Bronchial epithelial cell (primary cell): ENCODE data around the gene PPP2R5D. TPM values are rescaled to one million over a fixed set of nuclear protein-coding genes. Genes with fewer than 3 reads are reported as not detected.
"Not testable (repeated sequence)": the region's sequence is repeated elsewhere in the genome, so short reads cannot be mapped to it uniquely, and the experiment has no call there.

ENCODE experiments used
- DNase-seq: peaks from one replicate; pipeline ENCODE4 v3.0.0-alpha.2; 2010; ENCODE audit warnings: low read depth
- FAIRE-seq: peaks from 2 replicates; lab custom pipeline; 2011; peaks lifted over from hg19 to GRCh38; lab: Jason Lieb, UNC
- H3K27me3 ChIP-seq: 2 replicates; pipeline ENCODE4 v1.5.1; 2011; ENCODE audit warnings: low read length; ENCODE audit not compliant: control insufficient read depth, insufficient read depth
- H3K36me3 ChIP-seq: 2 replicates; pipeline ENCODE4 v1.5.1; 2011; ENCODE audit warnings: low read length; ENCODE audit not compliant: control insufficient read depth, insufficient read depth
- H3K4me3 ChIP-seq: 2 replicates; pipeline ENCODE4 v1.5.1; 2011; ENCODE audit warnings: mild to moderate bottlenecking, low read depth, low read length, control low read depth
- CTCF ChIP-seq: IDR thresholded peaks from 2 replicates; pipeline ENCODE4 v1.5.1; 2011; ENCODE audit warnings: mild to moderate bottlenecking, moderate library complexity, low read length, control low read depth, inconsistent platforms; ENCODE audit not compliant: insufficient read depth, severe bottlenecking
- total RNA-seq: library from RNA; depleted of rRNA; stranded (reverse); fragments of >200 nt; gene quantifications from 2 replicates; pipeline ENCODE4 v1.2.1, GENCODE V29; 2014

PPP2R5D gene
- total RNA-seq, 1 donor from 2014 or later: 27.6 TPM

GRCh38 chr6:42952389-42952788, 32.0 kb upstream of the PPP2R5D start:
- DNase-seq (no peak), FAIRE-seq (no peak)
- no peaks in the 10 kb centered on the region for H3K27me3 ChIP-seq
- TF ChIP-seq CTCF: no peak
- no peaks in the 10 kb centered on the region for H3K36me3 ChIP-seq
- no peak overlapping the region for H3K4me3 ChIP-seq

GRCh38 chr6:42954405-42954804, 30.0 kb upstream of the PPP2R5D start:
- not testable (repeated sequence) for FAIRE-seq, H3K27me3 ChIP-seq, H3K4me3 ChIP-seq, H3K36me3 ChIP-seq
- peak; percentile 52 for DNase-seq

GRCh38 chr6:42958125-42958524, 26.2 kb upstream of the PPP2R5D start:
- no peak for FAIRE-seq
- DNase-seq: no peak
- no peaks in the 10 kb centered on the region for H3K27me3 ChIP-seq
- peaks cover 4% of the 10 kb centered on the region for H3K36me3 ChIP-seq
- no peak overlapping the region for H3K4me3 ChIP-seq
- TF ChIP-seq CTCF: no peak

- no peak for TF ChIP-seq CTCF
- Histone ChIP-seq H3K36me3 (peaks cover 10% of the 10 kb centered on the region), H3K4me3 (peak overlapping the region; percentile 37), H3K27me3 (no peaks in the 10 kb centered on the region)
- FAIRE-seq (no peak), DNase-seq (no peak)
Observed at GRCh38 chr6:42959917-42960242, 24.5 kb upstream of the PPP2R5D start.

DNA sequence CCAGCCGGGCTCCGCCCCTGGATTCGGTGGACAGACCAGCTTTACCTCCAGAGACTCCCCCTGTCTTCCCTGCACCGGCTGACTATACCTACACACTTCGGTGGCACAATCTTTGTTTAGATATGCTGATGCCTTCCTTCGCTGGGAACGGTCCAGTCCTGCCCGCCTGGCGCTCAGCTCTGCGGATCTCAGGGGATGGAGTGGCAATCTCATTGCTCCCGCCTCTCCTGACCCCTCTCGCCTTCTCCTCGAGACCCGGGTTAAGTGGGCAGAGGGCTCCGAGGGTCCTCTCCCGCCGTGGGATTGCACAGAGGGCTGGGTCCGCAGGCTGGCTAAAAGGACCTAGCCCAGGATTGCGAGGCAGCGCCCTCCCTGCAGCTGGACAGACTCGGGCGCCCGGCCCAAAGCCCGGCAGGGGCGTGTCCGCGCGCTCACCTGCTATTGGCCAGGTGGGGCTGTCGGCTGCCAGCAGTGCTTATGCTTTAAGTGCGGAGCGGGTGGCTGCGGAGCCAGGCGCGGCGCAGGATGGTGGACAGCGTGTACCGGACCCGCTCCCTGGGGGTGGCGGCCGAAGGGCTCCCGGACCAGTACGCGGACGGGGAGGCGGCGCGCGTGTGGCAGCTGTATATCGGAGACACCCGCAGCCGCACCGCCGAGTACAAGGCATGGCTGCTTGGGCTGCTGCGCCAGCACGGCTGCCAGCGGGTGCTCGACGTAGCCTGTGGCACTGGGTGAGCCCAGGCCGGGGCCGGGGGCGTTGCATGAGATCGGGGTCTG, 23.9 kb upstream of the PPP2R5D start, which contains the start of gene GNMT:
TSS of gene GNMT (plus strand) at position 512 of the 777 bp plus-strand sequence. CDS start at position 526, 14 bp downstream.
- H3K27me3 ChIP-seq: no peaks in the 10 kb centered on the region
- H3K4me3 ChIP-seq: peak within 1 kb of the TSS; percentile 37
- peaks cover 14% of the 10 kb centered on the region for H3K36me3 ChIP-seq
- TF ChIP-seq CTCF: no peak
- DNase-seq (peak; percentile 57), FAIRE-seq (no peak)

- no peak for DNase-seq
- no peak for TF ChIP-seq CTCF
- peak overlapping the region; percentile 37 for H3K4me3 ChIP-seq
- FAIRE-seq: no peak
- H3K27me3 ChIP-seq: no peaks in the 10 kb centered on the region
- peaks cover 16% of the 10 kb centered on the region for H3K36me3 ChIP-seq
Observed at GRCh38 chr6:42961020-42961470, 23.3 kb upstream of the PPP2R5D start.
